SK-N-MC (cell line): ENCODE results near the gene VTCN1.

ENCODE experiments used
- DNase-seq: peaks from one replicate; pipeline ENCODE4 v3.0.0-alpha.2; 2011; ENCODE audit warnings: low read depth, low spot score
- H3K27ac ChIP-seq: fragments of 200-600 bp; sonication (generic); 2 replicates; pipeline ENCODE4 v1.5.1; 2016; ENCODE audit warnings: mixed run types
- H3K36me3 ChIP-seq: fragments of 200-600 bp; sonication (generic); 2 replicates; pipeline ENCODE4 v1.6.1; 2017; ENCODE audit warnings: antibody characterized with exemption, low read length, mixed read lengths; ENCODE audit not compliant: insufficient read depth
- H3K4me3 ChIP-seq: fragments of 200-600 bp; sonication (generic); 2 replicates; pipeline ENCODE4 v1.5.1; 2016
- H3K9ac ChIP-seq: fragments of 200-600 bp; sonication (generic); 2 replicates; pipeline ENCODE4 v1.8.0; 2017; ENCODE audit warnings: mixed run types, mixed read lengths; ENCODE audit not compliant: insufficient read length
- H3K9me3 ChIP-seq: fragments of 200-600 bp; sonication (generic); 2 replicates; pipeline ENCODE4 v1.6.1; 2017; ENCODE audit warnings: low read depth, mild to moderate bottlenecking, antibody characterized with exemption, low read length, moderate library complexity, mixed read lengths
- EZH2 ChIP-seq: fragments of 200-600 bp; sonication (generic); IDR thresholded peaks from one replicate; pipeline ENCODE4 v1.6.1; 2017; ENCODE audit warnings: antibody characterized with exemption
- FOXP2 ChIP-seq: optimal IDR thresholded peaks from 2 replicates; pipeline ENCODE3; 2011; ENCODE audit warnings: mild to moderate bottlenecking, moderate library complexity; ENCODE audit not compliant: insufficient read depth; ENCODE audit errors: extremely low read length, control extremely low read depth
- POLR2AphosphoS5 ChIP-seq: IDR thresholded peaks from 2 replicates; pipeline ENCODE4 v1.6.1; 2012; ENCODE audit warnings: mild to moderate bottlenecking, low read depth, low read length, borderline replicate concordance

VTCN1 gene

GRCh38 chr1:117135329-117135728, 75.4 kb downstream of the VTCN1 start:
- DNase-seq = no peak
- no peak overlapping the region for H3K27ac ChIP-seq
- TF ChIP-seq EZH2 (no peak), POLR2AphosphoS5 (no peak), FOXP2 (no peak)
- no peaks in the 10 kb centered on the region for H3K36me3 ChIP-seq
- H3K4me3 ChIP-seq = no peak overlapping the region
- no peaks in the 10 kb centered on the region for H3K9me3 ChIP-seq
- H3K9ac ChIP-seq = no peak overlapping the region

- Histone ChIP-seq H3K9ac (no peak overlapping the region), H3K36me3 (no peaks in the 10 kb centered on the region), H3K9me3 (no peaks in the 10 kb centered on the region), H3K4me3 (no peak overlapping the region), H3K27ac (no peak overlapping the region)
- no peak for DNase-seq
- TF ChIP-seq EZH2 (no peak), POLR2AphosphoS5 (no peak), FOXP2 (no peak)
Measured at GRCh38 chr1:117130526-117130925, 80.2 kb downstream of the VTCN1 start.

- H3K27ac ChIP-seq = no peak overlapping the region
- H3K4me3 ChIP-seq = peak overlapping the region; percentile 39
- H3K36me3 ChIP-seq = no peaks in the 10 kb centered on the region
- no peaks in the 10 kb centered on the region for H3K9me3 ChIP-seq
- TF ChIP-seq FOXP2 = no peak
- TF ChIP-seq POLR2AphosphoS5 = no peak
- no peak for TF ChIP-seq EZH2
- peak overlapping the region; percentile 17 for H3K9ac ChIP-seq
- no peak for DNase-seq
Measured at GRCh38 chr1:117128323-117129079, 82.2 kb downstream of the VTCN1 start.

- no peaks in the 10 kb centered on the region for H3K9me3 ChIP-seq
- TF ChIP-seq EZH2 (no peak), FOXP2 (no peak), POLR2AphosphoS5 (no peak)
- H3K9ac ChIP-seq = no peak overlapping the region
- no peak overlapping the region for H3K27ac ChIP-seq
- no peaks in the 10 kb centered on the region for H3K36me3 ChIP-seq
- no peak overlapping the region for H3K4me3 ChIP-seq
- no peak for DNase-seq
Measured at GRCh38 chr1:117127795-117128194, 82.9 kb downstream of the VTCN1 start.

- H3K27ac ChIP-seq = no peak overlapping the region
Measured at GRCh38 chr1:117124661-117125060, 86.1 kb downstream of the VTCN1 start.

GRCh38 chr1:117123274-117123673, 87.5 kb downstream of the VTCN1 start:
- no peak overlapping the region for H3K27ac ChIP-seq
- H3K36me3 ChIP-seq = no peaks in the 10 kb centered on the region
- no peak overlapping the region for H3K9ac ChIP-seq
- no peaks in the 10 kb centered on the region for H3K9me3 ChIP-seq
- TF ChIP-seq EZH2 (no peak), FOXP2 (no peak), POLR2AphosphoS5 (no peak)
- H3K4me3 ChIP-seq = no peak overlapping the region
- DNase-seq = no peak

More at GRCh38 chr1:117124661-117125060, 86.1 kb downstream of the VTCN1 start:
- TF ChIP-seq POLR2AphosphoS5 (no peak), EZH2 (no peak), FOXP2 (no peak)
- no peak overlapping the region for H3K4me3 ChIP-seq
- DNase-seq = no peak
- H3K36me3 ChIP-seq = no peaks in the 10 kb centered on the region
- H3K9ac ChIP-seq = no peak overlapping the region
- no peaks in the 10 kb centered on the region for H3K9me3 ChIP-seq

GRCh38 chr1:117122330-117123025, 88.2 kb downstream of the VTCN1 start:
- H3K9ac ChIP-seq = no peak overlapping the region
- H3K4me3 ChIP-seq = peak overlapping the region; percentile 78
- no peaks in the 10 kb centered on the region for H3K36me3 ChIP-seq
- H3K27ac ChIP-seq = no peak overlapping the region
- TF ChIP-seq FOXP2 = no peak
- no peak for TF ChIP-seq POLR2AphosphoS5
- TF ChIP-seq EZH2 = no peak
- DNase-seq = no peak
- no peaks in the 10 kb centered on the region for H3K9me3 ChIP-seq

- peak within 1 kb of the TSS; percentile 74 for H3K9ac ChIP-seq
Measured at GRCh38 chr1:117121589-117122329, 89.0 kb downstream of the VTCN1 start, which contains the start of gene TRIM45. TRIM45 (minus strand) TSS chr1:117121749; CDS start chr1:117121201, 548 bp downstream.

More at GRCh38 chr1:117121589-117122329, 89.0 kb downstream of the VTCN1 start, which contains the start of gene TRIM45:
- TF ChIP-seq EZH2 (no peak), POLR2AphosphoS5 (peak; percentile 78)
- H3K9me3 ChIP-seq = no peaks in the 10 kb centered on the region
- no peak within 1 kb of the TSS for H3K27ac ChIP-seq
- H3K36me3 ChIP-seq = no peaks in the 10 kb centered on the region
- peak within 1 kb of the TSS; percentile 78 for H3K4me3 ChIP-seq
- peak; percentile 61 for DNase-seq
